Prostate gland (tissue), 2 donors: ENCODE results near the gene PDCD10. TPM values are rescaled to one million over a fixed set of nuclear protein-coding genes. Genes with fewer than 3 reads are reported as not detected.

Experiments used
- DNase-seq: peaks from one replicate; pipeline ENCODE4 v3.0.0-alpha.2; 2019; ENCODE audit warnings: low spot score
- H3K27ac ChIP-seq, 2 donors: fragments of 200-600 bp; sonication (generic); 2 replicates each; pipeline ENCODE4 v1.5.1; 2017 to 2019
- H3K27me3 ChIP-seq: fragments of 200-600 bp; sonication (generic); replicated peaks from 2 replicates; pipeline ENCODE4 v1.5.1; 2019; ENCODE audit not compliant: insufficient read depth
- H3K36me3 ChIP-seq, 2 donors: fragments of 200-600 bp; sonication (generic); 1 replicate in 1 of 2; 2 replicates in 1 of 2; pipeline versions ENCODE4 v1.5.1 to v1.8.1; 2017 to 2019
- H3K4me1 ChIP-seq: fragments of 200-600 bp; sonication (generic); replicated peaks from 2 replicates; pipeline ENCODE4 v1.5.1; 2019
- H3K4me3 ChIP-seq, 2 donors: fragments of 200-600 bp; sonication (generic); 2 replicates each; pipeline ENCODE4 v1.5.1; 2017 to 2019
- H3K9me3 ChIP-seq: fragments of 200-600 bp; sonication (generic); 2 replicates; pipeline ENCODE4 v1.5.1; 2017
- POLR2A ChIP-seq: fragments of 450-650 bp; IDR thresholded peaks from one replicate; pipeline ENCODE4 v1.6.1; 2016; ENCODE audit warnings: antibody characterized with exemption, mild to moderate bottlenecking
- POLR2AphosphoS5 ChIP-seq: sonication (generic); formaldehyde crosslinking; IDR thresholded peaks from one replicate; pipeline ENCODE4 v1.6.1; 2017; ENCODE audit warnings: antibody characterized with exemption
- WGBS: methylation state at CpG from one replicate; pipeline ENCODE4 v1.1.5; 2018; 5-methylcytosine and 5-hydroxymethylcytosine counted together
- intact Hi-C: fragments of 100-400 bp; cut with DNase I; formaldehyde crosslinking; loops from one replicate; pipeline ENCODE4 v1.14.2; 2022
- total RNA-seq, 2 donors: library from RNA; depleted of rRNA; stranded (reverse); fragments of >200 nt; gene quantifications; one replicate each; pipeline ENCODE4 v1.1.0, GENCODE V29; 2016
- TF ChIP-seq, protein P1 (sequence below), 4 experiments: fragments of 200-600 bp in 2 of 4; fragments of 450-650 bp in 2 of 4; sonication (generic) in 2 of 4; IDR thresholded peaks; 1 replicate in 3 of 4; 2 replicates in 1 of 4; pipeline ENCODE4 v1.5.1; 2016 to 2019; ENCODE audit warnings: antibody characterized with exemption in 4 of 4, mild to moderate bottlenecking in 2 of 4, moderate library complexity in 2 of 4

Gene PDCD10
- total RNA-seq, 2 donors from 2014 or later, result 50.3 to 58.1 TPM

DNA sequence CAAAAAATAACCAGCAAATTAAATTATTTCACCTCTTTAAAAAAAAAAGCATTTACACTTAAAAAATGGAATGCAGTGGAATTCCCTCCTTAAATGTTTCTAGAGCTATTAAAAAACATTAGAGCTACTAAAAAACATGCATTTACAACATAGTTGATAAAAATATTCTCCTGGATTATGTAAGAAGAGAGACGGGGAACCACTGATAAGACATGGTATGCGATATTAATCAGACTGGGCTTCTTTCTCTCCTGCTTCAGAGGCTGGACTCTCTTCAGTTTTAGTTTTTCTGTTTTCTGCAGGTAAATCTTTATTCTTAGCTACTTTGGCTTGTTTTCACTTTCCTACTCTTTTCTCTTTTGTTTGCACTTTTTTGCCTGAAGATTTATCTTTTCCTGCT is 40.6 kb downstream of the PDCD10 start:
- Histone ChIP-seq H3K36me3 (no peaks in the 10 kb centered on the region), H3K4me1 (no peaks in the 10 kb centered on the region), H3K4me3 (no peak overlapping the region), H3K27me3 (no peaks in the 10 kb centered on the region), H3K27ac (no peak overlapping the region), H3K9me3 (no peaks in the 10 kb centered on the region)
- intact Hi-C loops, result no loop called here
- TF ChIP-seq POLR2A, result no peak
- TF ChIP-seq, protein P1, sequence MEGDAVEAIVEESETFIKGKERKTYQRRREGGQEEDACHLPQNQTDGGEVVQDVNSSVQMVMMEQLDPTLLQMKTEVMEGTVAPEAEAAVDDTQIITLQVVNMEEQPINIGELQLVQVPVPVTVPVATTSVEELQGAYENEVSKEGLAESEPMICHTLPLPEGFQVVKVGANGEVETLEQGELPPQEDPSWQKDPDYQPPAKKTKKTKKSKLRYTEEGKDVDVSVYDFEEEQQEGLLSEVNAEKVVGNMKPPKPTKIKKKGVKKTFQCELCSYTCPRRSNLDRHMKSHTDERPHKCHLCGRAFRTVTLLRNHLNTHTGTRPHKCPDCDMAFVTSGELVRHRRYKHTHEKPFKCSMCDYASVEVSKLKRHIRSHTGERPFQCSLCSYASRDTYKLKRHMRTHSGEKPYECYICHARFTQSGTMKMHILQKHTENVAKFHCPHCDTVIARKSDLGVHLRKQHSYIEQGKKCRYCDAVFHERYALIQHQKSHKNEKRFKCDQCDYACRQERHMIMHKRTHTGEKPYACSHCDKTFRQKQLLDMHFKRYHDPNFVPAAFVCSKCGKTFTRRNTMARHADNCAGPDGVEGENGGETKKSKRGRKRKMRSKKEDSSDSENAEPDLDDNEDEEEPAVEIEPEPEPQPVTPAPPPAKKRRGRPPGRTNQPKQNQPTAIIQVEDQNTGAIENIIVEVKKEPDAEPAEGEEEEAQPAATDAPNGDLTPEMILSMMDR (IDR thresholded peaks at IDR 0.05), result no peak
- DNase-seq, result no peak
- whole genome bisulfite sequencing, result 95% methylated on average over 2 of the region's 2 CpGs

DNA sequence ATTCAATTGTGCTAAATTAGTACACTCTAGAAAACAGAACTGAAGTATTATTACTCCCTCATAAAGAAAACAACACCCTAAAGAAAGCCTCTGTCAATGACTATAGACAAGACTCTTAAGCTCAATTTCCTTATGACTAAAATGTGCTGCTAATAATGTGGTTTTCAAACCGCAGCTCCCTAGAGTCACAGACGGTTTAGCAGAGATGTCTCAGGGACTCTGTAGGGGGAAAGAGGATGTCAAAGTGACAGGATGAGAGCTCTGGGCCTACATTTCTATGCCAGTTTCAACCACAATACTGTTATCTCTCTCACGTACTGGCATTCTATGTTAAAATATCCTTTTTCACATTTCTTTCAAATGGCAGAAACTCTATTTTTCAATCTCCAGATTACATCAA is 43.3 kb downstream of the PDCD10 start:
- Histone ChIP-seq H3K27me3 (no peaks in the 10 kb centered on the region), H3K4me1 (no peaks in the 10 kb centered on the region), H3K27ac (no peak overlapping the region), H3K36me3 (no peaks in the 10 kb centered on the region), H3K9me3 (no peaks in the 10 kb centered on the region), H3K4me3 (no peak overlapping the region)
- TF ChIP-seq POLR2A, result no peak
- TF ChIP-seq, protein P1 (IDR thresholded peaks at IDR 0.05), result no peak
- TF ChIP-seq POLR2AphosphoS5, result no peak
- 74% methylated on average over 3 of the region's 3 CpGs for WGBS
- DNase-seq, result no peak
- intact Hi-C loops, result no loop called here

DNA sequence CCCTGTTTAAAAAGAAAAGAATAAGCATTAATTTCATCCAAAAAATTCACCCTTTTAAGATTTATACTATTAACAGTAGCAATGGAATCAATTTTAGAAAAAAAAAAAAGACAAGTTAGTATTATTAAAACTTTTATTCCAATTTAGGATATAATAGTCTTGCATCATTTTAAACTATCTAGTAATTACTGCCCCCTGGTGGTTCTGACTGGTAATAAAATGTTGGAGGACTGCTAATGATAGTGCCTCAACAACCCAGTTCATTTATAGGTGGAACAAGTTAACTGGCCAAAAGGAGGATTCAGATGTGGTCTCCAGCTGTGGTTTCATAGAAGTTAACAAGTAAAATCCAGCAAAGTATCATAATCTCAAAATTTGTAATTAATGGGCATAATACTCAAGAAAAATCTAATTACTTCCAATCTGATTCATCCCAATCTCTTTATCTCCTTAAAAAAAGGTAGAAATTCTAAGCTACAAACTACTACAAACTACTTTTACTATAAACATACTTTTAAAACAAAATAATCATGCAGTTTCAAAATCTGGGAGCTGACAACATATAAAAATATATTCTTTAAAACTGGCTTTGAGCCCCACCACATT is 50.2 kb downstream of the PDCD10 start:
- no peaks in the 10 kb centered on the region for H3K36me3 ChIP-seq
- DNase-seq, result peak; percentile 61

DNA sequence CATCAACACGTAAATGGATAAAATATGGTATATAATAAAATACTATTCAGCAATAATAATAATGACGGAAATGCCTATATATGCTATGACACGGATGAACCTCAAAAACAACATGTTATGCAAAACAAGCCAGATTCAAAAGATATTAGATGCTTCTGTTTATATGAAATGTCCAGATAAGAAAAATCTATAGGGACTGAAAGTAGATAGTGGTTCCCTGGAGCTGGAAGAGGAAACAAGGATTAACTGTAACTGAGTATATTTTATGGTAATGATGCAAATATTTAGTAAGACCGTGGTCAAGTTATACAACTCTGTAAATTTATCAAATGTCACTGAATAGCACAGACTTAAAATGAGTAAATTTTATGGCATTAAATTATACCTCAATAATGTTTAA is 55.2 kb downstream of the PDCD10 start:
- TF ChIP-seq, protein P1 (IDR thresholded peaks at IDR 0.05), result no peak
- TF ChIP-seq POLR2AphosphoS5 (no peak), POLR2A (no peak)
- Histone ChIP-seq H3K27me3 (no peaks in the 10 kb centered on the region), H3K27ac (no peak overlapping the region), H3K36me3 (peaks cover 0 to under 1% of the 10 kb centered on the region in 2 donors), H3K4me3 (no peak overlapping the region), H3K9me3 (no peaks in the 10 kb centered on the region), H3K4me1 (no peaks in the 10 kb centered on the region)
- no peak for DNase-seq
- WGBS, result 90% methylated on average over 4 of the region's 4 CpGs
- intact Hi-C loops, result no loop called here

More for the DNA sequence above, 50.2 kb downstream of the PDCD10 start:
- Histone ChIP-seq H3K27ac (no peak overlapping the region), H3K4me1 (no peaks in the 10 kb centered on the region), H3K9me3 (no peaks in the 10 kb centered on the region), H3K27me3 (no peaks in the 10 kb centered on the region), H3K4me3 (no peak overlapping the region)
- intact Hi-C loops, result loop anchor here (10.0 kb wide), 1 partner anchor 300 kb away; the partner anchor contains the start of gene ZBBX
- TF ChIP-seq, protein P1 (IDR thresholded peaks at IDR 0.05), result peak; percentile 36 to 84 (median 55)
- TF ChIP-seq POLR2A, result no peak

DNA sequence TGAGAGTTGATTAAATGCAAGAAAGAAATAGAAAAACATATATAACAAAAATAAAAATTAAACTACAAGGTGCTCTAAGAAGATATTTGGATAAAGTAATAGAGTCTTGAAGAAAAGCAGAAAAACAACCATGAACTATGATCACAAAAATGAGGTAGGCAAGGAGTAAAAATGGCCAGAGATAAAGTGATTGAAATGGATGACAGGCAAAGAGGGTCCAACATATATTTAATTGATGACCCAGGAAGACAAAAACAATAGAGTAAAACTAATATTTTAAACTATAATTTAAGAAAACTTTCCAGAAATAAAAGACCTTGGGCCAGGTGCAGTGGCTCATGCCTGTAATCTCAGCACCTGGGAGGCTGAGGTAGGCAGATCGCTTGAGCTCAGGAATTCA is 58.8 kb downstream of the PDCD10 start:
- Histone ChIP-seq H3K9me3 (no peaks in the 10 kb centered on the region), H3K4me3 (no peak overlapping the region), H3K27ac (no peak overlapping the region), H3K4me1 (no peaks in the 10 kb centered on the region), H3K27me3 (no peaks in the 10 kb centered on the region), H3K36me3 (peaks cover 0 to 5% of the 10 kb centered on the region in 2 donors)
- WGBS, result 100% methylated on average over 1 of the region's 1 CpG
- no peak for DNase-seq
- intact Hi-C loops, result no loop called here
- TF ChIP-seq POLR2AphosphoS5 (no peak), POLR2A (no peak)
- TF ChIP-seq, protein P1 (IDR thresholded peaks at IDR 0.05), result no peak
